Measurements from ENCODE around the gene ARHGEF17.

- TF ChIP-seq POLR2A (IDR thresholded peaks at IDR 0.05): no peak
- TF ChIP-seq, protein P1, sequence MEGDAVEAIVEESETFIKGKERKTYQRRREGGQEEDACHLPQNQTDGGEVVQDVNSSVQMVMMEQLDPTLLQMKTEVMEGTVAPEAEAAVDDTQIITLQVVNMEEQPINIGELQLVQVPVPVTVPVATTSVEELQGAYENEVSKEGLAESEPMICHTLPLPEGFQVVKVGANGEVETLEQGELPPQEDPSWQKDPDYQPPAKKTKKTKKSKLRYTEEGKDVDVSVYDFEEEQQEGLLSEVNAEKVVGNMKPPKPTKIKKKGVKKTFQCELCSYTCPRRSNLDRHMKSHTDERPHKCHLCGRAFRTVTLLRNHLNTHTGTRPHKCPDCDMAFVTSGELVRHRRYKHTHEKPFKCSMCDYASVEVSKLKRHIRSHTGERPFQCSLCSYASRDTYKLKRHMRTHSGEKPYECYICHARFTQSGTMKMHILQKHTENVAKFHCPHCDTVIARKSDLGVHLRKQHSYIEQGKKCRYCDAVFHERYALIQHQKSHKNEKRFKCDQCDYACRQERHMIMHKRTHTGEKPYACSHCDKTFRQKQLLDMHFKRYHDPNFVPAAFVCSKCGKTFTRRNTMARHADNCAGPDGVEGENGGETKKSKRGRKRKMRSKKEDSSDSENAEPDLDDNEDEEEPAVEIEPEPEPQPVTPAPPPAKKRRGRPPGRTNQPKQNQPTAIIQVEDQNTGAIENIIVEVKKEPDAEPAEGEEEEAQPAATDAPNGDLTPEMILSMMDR (IDR thresholded peaks at IDR 0.05): no peak
These were observed 22.6 kb downstream of the ARHGEF17 start for GRCh38 chr11:73330569-73331093.

All from lower leg skin (tissue), 3 donors.